ENCODE measurements around the gene KIZ. TPM values are rescaled to one million over a fixed set of nuclear protein-coding genes. Genes with fewer than 3 reads are reported as not detected.

KIZ gene
- total RNA-seq, 1 donor from 2014 or later, result 25.9 TPM

DNA sequence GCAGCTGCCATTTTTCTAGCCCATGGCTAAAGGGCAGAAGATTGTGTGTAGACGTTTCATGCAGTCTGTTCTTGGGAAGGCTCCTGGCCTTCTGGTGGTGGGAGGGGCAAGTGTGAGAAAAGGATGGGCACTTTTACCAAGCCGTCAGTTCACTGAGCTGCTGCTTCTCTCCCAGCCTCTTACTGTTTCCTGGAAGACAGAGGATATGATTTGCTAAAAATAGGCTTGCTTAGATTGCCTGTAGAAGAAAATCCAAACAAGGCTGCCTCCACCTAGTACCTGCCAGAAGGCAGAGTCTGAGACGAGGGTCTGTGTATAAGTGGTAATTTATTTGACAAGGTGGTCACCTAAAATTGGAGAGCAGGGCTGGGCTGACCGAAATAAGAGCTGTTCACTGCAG is 7.5 kb downstream of the KIZ start:
- H3K27ac Mint-ChIP-seq, result no peak overlapping the region
- TF ChIP-seq, protein P1, sequence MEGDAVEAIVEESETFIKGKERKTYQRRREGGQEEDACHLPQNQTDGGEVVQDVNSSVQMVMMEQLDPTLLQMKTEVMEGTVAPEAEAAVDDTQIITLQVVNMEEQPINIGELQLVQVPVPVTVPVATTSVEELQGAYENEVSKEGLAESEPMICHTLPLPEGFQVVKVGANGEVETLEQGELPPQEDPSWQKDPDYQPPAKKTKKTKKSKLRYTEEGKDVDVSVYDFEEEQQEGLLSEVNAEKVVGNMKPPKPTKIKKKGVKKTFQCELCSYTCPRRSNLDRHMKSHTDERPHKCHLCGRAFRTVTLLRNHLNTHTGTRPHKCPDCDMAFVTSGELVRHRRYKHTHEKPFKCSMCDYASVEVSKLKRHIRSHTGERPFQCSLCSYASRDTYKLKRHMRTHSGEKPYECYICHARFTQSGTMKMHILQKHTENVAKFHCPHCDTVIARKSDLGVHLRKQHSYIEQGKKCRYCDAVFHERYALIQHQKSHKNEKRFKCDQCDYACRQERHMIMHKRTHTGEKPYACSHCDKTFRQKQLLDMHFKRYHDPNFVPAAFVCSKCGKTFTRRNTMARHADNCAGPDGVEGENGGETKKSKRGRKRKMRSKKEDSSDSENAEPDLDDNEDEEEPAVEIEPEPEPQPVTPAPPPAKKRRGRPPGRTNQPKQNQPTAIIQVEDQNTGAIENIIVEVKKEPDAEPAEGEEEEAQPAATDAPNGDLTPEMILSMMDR (IDR thresholded peaks at IDR 0.05; ENCODE audit: unreplicated experiment), result no peak
- peaks cover 3% of the 10 kb centered on the region for H3K36me3 Mint-ChIP-seq (ENCODE audit: insufficient read depth)
- H3K27me3 Mint-ChIP-seq, result no peaks in the 10 kb centered on the region
- no peak overlapping the region for H3K4me3 Mint-ChIP-seq (ENCODE audit: low read depth)
- no peaks in the 10 kb centered on the region for H3K9me3 Mint-ChIP-seq (ENCODE audit: low read depth)
- H3K4me1 Mint-ChIP-seq (ENCODE audit: low read depth), result no peaks in the 10 kb centered on the region
- DNase-seq (ENCODE audit: low spot score, unreplicated experiment), result no peak

DNA sequence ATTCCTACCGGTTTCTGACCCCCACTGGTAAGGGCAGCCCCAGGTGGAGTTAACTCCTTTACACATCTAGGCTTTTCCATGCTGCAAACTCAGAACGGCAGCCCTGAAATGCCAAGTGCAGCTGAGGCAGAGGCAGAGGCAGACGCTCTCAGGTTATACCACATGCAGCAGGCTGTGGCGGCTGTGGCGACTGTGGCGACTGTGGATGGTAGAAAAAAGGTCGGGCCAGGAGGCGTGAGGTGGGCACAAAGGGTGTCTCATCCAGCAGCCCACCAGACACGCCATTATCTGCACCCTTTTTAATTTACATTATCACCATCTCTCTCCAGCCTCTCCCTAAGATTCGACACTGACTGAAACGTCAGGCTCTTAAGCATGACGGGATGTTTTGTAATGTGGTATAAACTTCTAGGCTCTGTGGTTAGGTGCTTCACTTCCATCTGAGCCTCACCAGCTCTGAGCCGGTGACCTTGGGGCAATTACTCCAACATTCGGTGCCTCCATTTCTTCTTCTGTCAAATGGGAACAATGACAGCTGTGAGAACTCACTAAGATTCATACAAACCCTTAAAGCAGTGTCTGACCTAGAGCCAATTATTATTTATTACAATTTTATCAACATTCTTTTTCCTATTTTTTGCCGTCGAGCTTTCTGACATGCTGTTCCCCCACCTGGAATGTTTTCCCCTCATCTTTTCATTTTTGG is 8.2 kb downstream of the KIZ start:
- H3K4me1 Mint-ChIP-seq (ENCODE audit: low read depth), result no peaks in the 10 kb centered on the region
- peaks cover 3% of the 10 kb centered on the region for H3K36me3 Mint-ChIP-seq (ENCODE audit: insufficient read depth)
- H3K27ac Mint-ChIP-seq, result no peak overlapping the region
- TF ChIP-seq, protein P1 (IDR thresholded peaks at IDR 0.05; ENCODE audit: unreplicated experiment), result no peak
- H3K27me3 Mint-ChIP-seq, result no peaks in the 10 kb centered on the region
- no peaks in the 10 kb centered on the region for H3K9me3 Mint-ChIP-seq (ENCODE audit: low read depth)
- no peak overlapping the region for H3K4me3 Mint-ChIP-seq (ENCODE audit: low read depth)
- DNase-seq (ENCODE audit: low spot score, unreplicated experiment), result no peak

DNA sequence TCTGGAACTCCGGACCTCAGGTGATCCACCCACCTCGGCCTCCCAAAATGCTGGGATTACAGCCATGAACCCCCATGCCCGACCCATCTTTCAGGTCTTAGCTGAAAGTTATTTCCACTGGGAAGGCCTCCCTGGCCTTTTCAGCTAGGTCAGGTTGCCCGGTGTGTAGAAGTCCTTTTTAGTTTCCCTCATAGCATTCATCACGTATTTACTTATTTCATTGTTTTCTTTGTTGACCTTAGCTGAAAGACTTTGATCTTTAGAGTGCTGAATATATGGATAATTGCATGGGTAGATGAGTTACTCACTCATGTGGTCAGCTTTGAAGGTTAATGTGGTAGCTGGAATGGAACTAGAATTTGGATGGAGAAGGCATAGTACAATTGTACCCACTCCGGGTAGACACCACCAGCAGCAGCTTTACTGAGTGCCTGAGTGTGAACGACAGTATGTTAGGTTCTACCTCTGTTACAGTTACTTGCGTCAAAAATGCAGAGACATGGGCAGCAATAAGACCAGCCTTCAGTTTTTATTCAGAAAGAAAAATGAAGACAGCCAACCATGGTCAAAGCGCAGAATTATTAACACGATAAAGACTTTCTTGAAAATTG is 9.1 kb downstream of the KIZ start:
- no peak for DNase-seq (ENCODE audit: low spot score, unreplicated experiment)
- TF ChIP-seq, protein P1 (IDR thresholded peaks at IDR 0.05; ENCODE audit: unreplicated experiment), result no peak
- Mint-ChIP-seq H3K27ac (no peak overlapping the region), H3K9me3 (ENCODE audit: low read depth) (no peaks in the 10 kb centered on the region), H3K36me3 (ENCODE audit: insufficient read depth) (peaks cover 3% of the 10 kb centered on the region), H3K4me1 (ENCODE audit: low read depth) (no peaks in the 10 kb centered on the region), H3K4me3 (ENCODE audit: low read depth) (no peak overlapping the region), H3K27me3 (no peaks in the 10 kb centered on the region)

DNA sequence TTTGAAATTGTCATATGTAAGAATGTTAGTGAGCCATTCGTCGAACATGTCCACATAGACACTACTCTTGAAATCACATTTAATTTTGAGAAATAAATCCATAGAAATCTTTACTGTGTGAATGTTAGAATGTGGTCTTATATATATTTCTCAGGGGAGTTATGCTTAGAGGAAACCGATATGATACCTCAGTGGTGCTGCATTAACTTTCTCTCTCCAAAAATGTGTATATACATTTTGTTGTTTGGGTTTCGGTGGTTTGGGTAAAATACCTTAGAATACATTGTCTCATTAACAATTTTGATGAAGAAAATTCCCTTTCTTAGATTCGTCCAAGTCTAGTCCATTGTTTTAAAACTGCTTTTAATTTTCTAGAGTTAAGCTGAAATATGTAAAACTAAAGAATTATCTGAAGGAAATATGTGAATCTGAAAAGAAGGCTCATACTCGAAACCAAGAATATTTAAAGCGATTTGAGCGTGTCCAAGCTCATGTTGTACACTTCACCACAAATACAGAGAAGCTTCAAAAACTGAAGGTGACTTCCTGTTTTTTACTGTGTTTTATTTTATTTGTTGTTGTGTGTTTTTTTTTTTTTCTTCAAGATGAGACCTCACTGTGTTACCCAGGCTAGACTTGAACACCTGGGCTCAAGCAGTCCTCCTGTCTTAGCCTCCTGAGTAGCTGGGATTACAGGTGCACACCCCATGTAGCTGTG is 10.3 kb downstream of the KIZ start:
- DNase-seq (ENCODE audit: low spot score, unreplicated experiment), result no peak

DNA sequence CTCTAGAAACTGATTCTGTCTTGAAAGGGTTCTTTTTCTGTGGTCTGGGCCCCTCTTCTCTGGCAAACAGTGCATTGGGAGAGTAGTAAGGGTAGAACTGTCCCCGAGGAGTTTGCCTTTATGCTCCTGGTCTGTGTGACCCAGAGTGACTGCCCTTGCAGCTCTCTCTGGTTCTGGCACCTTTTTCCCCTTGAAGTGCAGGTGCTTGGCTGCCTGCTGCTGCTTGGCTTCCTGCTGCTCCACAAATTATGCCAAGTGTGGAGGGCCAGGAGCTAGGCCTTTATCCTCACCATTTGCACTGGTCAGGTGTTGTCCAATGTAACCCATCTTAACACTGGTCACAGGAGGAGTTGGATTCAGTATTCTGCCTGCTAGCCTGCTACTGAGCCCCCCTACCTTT is 11.2 kb downstream of the KIZ start:
- TF ChIP-seq, protein P1 (IDR thresholded peaks at IDR 0.05; ENCODE audit: unreplicated experiment), result no peak
- Mint-ChIP-seq H3K9me3 (ENCODE audit: low read depth) (no peaks in the 10 kb centered on the region), H3K36me3 (ENCODE audit: insufficient read depth) (peaks cover 3% of the 10 kb centered on the region), H3K27me3 (no peaks in the 10 kb centered on the region), H3K27ac (no peak overlapping the region), H3K4me1 (ENCODE audit: low read depth) (no peaks in the 10 kb centered on the region), H3K4me3 (ENCODE audit: low read depth) (no peak overlapping the region)
- no peak for DNase-seq (ENCODE audit: low spot score, unreplicated experiment)

More for the DNA sequence above, 10.3 kb downstream of the KIZ start:
- Mint-ChIP-seq H3K36me3 (ENCODE audit: insufficient read depth) (peaks cover 3% of the 10 kb centered on the region), H3K27ac (no peak overlapping the region), H3K27me3 (no peaks in the 10 kb centered on the region), H3K4me3 (ENCODE audit: low read depth) (no peak overlapping the region), H3K4me1 (ENCODE audit: low read depth) (no peaks in the 10 kb centered on the region), H3K9me3 (ENCODE audit: low read depth) (no peaks in the 10 kb centered on the region)
- TF ChIP-seq, protein P1 (IDR thresholded peaks at IDR 0.05; ENCODE audit: unreplicated experiment), result no peak
